HepG2 (cell line): Measurements from ENCODE around the gene PCDHGA2.

ENCODE experiments used
- NFE2L1 ChIP-seq: sonication (generic); formaldehyde crosslinking; IDR thresholded peaks from 2 replicates; pipeline ENCODE4 v1.4.0; 2020; ENCODE audit warnings: missing genetic modification reagents, mild to moderate bottlenecking, borderline replicate concordance
- TAF1 ChIP-seq: sonication (generic); formaldehyde crosslinking; IDR thresholded peaks from 2 replicates; pipeline ENCODE4 v1.4.0; 2020; ENCODE audit warnings: missing genetic modification reagents
- ZBTB21 ChIP-seq: sonication (generic); formaldehyde crosslinking; IDR thresholded peaks from 2 replicates; pipeline ENCODE4 v1.4.0; 2020; ENCODE audit warnings: missing genetic modification reagents
- TF ChIP-seq, protein P1 (sequence below): sonication (generic); formaldehyde crosslinking; conservative IDR thresholded peaks from 2 replicates; pipeline ENCODE4 v1.4.0; 2020; ENCODE audit warnings: missing genetic modification reagents
- TF ChIP-seq, protein P2 (sequence below): sonication (generic); formaldehyde crosslinking; IDR thresholded peaks from 2 replicates; pipeline ENCODE4 v1.4.0; 2020; ENCODE audit warnings: missing genetic modification reagents

GRCh38 chr5:141330299-141331080, 8.1 kb upstream of the PCDHGA2 start, which contains the start of gene PCDHGA1:
- TF ChIP-seq NFE2L1 (CRISPR knock-in tag) (no peak), ZBTB21 (CRISPR knock-in tag) (no peak), TAF1 (CRISPR knock-in tag) (no peak)
- TF ChIP-seq, protein P1, sequence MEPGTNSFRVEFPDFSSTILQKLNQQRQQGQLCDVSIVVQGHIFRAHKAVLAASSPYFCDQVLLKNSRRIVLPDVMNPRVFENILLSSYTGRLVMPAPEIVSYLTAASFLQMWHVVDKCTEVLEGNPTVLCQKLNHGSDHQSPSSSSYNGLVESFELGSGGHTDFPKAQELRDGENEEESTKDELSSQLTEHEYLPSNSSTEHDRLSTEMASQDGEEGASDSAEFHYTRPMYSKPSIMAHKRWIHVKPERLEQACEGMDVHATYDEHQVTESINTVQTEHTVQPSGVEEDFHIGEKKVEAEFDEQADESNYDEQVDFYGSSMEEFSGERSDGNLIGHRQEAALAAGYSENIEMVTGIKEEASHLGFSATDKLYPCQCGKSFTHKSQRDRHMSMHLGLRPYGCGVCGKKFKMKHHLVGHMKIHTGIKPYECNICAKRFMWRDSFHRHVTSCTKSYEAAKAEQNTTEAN (CRISPR knock-in tag): no peak
- TF ChIP-seq, protein P2, sequence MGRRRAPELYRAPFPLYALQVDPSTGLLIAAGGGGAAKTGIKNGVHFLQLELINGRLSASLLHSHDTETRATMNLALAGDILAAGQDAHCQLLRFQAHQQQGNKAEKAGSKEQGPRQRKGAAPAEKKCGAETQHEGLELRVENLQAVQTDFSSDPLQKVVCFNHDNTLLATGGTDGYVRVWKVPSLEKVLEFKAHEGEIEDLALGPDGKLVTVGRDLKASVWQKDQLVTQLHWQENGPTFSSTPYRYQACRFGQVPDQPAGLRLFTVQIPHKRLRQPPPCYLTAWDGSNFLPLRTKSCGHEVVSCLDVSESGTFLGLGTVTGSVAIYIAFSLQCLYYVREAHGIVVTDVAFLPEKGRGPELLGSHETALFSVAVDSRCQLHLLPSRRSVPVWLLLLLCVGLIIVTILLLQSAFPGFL: no peak
